DND-41 (cell line): ENCODE measurements around the gene SRP68.

ENCODE experiments used
- ATAC-seq: fragments of 200-7000 bp; cut with Tn5 transposase; 3 replicates; pipeline ENCODE4 v1.9.1; 2021; ENCODE audit warnings: low read depth; ENCODE audit not compliant: insufficient read depth
- DNase-seq: peaks from one replicate; pipeline ENCODE4 v3.0.0-alpha.2; 2020
- H2AFZ ChIP-seq: 2 replicates; pipeline ENCODE4 v1.6.0; 2012; ENCODE audit warnings: low read depth, low read length
- H3K27ac ChIP-seq: 2 replicates; pipeline ENCODE4 v1.5.1; 2012; ENCODE audit warnings: low read length, inconsistent platforms
- H3K27me3 ChIP-seq: fragments of 200-600 bp; sonication (generic); 2 replicates; pipeline ENCODE4 v1.6.0; 2012; ENCODE audit warnings: low read length, mild to moderate bottlenecking, inconsistent platforms; ENCODE audit not compliant: insufficient read depth, poor library complexity
- H3K36me3 ChIP-seq: 2 replicates; pipeline ENCODE4 v1.5.1; 2012; ENCODE audit warnings: low read length, inconsistent platforms; ENCODE audit not compliant: insufficient read depth
- H3K4me1 ChIP-seq: 2 replicates; pipeline ENCODE4 v1.5.1; 2012; ENCODE audit warnings: mild to moderate bottlenecking, low read length; ENCODE audit not compliant: insufficient read depth
- H3K4me2 ChIP-seq: 2 replicates; pipeline ENCODE4 v1.6.0; 2012; ENCODE audit warnings: mild to moderate bottlenecking, moderate library complexity, low read length, inconsistent platforms; ENCODE audit not compliant: insufficient read depth
- H3K4me3 ChIP-seq, 2 experiments: fragments of 200-600 bp in 1 of 2; shearing (Covaris generic) in 1 of 2; 2 replicates each; pipeline ENCODE4 v1.5.1; 2012 to 2016; ENCODE audit warnings: inconsistent platforms in 2 of 2, low read length in 2 of 2, mild to moderate bottlenecking in 2 of 2, low read depth in 1 of 2, moderate library complexity in 1 of 2
- H3K79me2 ChIP-seq: 2 replicates; pipeline ENCODE4 v1.6.0; 2012; ENCODE audit warnings: low read length, inconsistent platforms; ENCODE audit not compliant: insufficient read depth
- H3K9ac ChIP-seq: 2 replicates; pipeline ENCODE4 v1.6.0; 2012; ENCODE audit warnings: low read depth, mild to moderate bottlenecking, inconsistent platforms, low read length, moderate library complexity
- H3K9me3 ChIP-seq: 2 replicates; pipeline ENCODE4 v1.5.1; 2012; ENCODE audit warnings: low read length, moderate library complexity, mild to moderate bottlenecking, inconsistent platforms; ENCODE audit not compliant: insufficient read depth, severe bottlenecking
- H4K20me1 ChIP-seq: 2 replicates; pipeline ENCODE4 v1.6.0; 2012; ENCODE audit warnings: low read length; ENCODE audit not compliant: insufficient read depth
- EZH2 ChIP-seq: IDR thresholded peaks from 3 replicates; pipeline ENCODE4 v1.6.1; 2012; ENCODE audit warnings: borderline replicate concordance, low read depth, mild to moderate bottlenecking, moderate library complexity, low read length, inconsistent platforms; ENCODE audit not compliant: severe bottlenecking
- TF ChIP-seq, protein P1 (sequence below): IDR thresholded peaks from 2 replicates; pipeline ENCODE4 v1.5.1; 2012; ENCODE audit warnings: borderline replicate concordance, low read length, moderate library complexity, mild to moderate bottlenecking; ENCODE audit not compliant: poor library complexity, severe bottlenecking; ENCODE audit errors: extremely low read depth

The SRP68 gene

DNA sequence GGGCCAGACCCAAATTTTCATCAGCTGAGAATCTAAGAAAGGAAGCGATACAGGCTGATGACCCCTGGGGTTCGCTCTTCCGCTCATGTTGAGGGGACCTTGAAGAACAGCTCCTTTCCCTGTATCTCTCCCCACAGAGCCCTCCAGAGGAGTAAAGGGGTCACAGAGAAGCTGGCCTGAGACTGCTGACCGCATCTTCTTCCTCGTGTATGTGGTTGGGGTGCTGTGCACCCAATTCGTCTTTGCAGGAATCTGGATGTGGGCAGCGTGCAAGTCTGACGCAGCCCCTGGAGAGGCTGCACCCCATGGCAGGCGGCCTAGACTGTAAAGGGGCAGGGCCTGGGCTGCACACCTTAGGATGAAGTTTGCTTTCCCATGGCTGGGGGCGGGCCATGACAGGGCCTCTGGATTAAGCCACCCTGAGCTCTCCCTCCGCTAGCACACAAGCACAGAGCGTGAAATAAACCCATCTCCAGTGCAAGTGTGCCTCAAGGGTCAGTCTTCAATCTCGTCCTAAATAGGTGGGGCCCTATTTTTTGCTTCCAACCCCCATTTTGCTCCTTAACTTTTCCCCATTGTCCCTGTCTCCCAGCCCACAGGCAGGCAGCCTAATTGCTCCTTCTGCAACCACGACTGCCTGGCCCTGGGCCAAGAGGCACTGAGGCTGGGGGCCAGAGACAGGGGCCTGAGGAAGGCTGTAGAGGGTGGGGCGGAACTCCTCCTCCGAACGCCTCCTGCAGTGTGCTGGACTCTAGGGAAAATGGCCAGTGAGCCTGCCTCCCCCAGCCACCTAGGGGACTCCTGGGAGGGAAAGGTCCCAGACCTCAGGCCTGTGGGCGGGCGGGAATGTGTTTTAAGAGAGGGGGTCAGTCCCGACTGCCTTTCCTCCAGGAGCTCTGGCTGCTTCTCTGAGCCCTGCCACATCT is 10.3 kb upstream of the SRP68 start:
- Histone ChIP-seq H3K9ac (no peak overlapping the region), H3K9me3 (no peaks in the 10 kb centered on the region), H2AFZ (no peak overlapping the region), H3K36me3 (peaks cover 50% of the 10 kb centered on the region), H3K27me3 (no peaks in the 10 kb centered on the region), H3K4me3 (no peak overlapping the region), H3K79me2 (no peaks in the 10 kb centered on the region), H3K4me1 (peaks cover 10% of the 10 kb centered on the region), H3K4me2 (no peak overlapping the region), H4K20me1 (no peaks in the 10 kb centered on the region; the same call in 1 of the 2 replicates), H3K27ac (no peak overlapping the region)
- no peak for ATAC-seq
- TF ChIP-seq, protein P1, sequence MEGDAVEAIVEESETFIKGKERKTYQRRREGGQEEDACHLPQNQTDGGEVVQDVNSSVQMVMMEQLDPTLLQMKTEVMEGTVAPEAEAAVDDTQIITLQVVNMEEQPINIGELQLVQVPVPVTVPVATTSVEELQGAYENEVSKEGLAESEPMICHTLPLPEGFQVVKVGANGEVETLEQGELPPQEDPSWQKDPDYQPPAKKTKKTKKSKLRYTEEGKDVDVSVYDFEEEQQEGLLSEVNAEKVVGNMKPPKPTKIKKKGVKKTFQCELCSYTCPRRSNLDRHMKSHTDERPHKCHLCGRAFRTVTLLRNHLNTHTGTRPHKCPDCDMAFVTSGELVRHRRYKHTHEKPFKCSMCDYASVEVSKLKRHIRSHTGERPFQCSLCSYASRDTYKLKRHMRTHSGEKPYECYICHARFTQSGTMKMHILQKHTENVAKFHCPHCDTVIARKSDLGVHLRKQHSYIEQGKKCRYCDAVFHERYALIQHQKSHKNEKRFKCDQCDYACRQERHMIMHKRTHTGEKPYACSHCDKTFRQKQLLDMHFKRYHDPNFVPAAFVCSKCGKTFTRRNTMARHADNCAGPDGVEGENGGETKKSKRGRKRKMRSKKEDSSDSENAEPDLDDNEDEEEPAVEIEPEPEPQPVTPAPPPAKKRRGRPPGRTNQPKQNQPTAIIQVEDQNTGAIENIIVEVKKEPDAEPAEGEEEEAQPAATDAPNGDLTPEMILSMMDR: no peak
- TF ChIP-seq EZH2: no peak
- DNase-seq: no peak

DNA sequence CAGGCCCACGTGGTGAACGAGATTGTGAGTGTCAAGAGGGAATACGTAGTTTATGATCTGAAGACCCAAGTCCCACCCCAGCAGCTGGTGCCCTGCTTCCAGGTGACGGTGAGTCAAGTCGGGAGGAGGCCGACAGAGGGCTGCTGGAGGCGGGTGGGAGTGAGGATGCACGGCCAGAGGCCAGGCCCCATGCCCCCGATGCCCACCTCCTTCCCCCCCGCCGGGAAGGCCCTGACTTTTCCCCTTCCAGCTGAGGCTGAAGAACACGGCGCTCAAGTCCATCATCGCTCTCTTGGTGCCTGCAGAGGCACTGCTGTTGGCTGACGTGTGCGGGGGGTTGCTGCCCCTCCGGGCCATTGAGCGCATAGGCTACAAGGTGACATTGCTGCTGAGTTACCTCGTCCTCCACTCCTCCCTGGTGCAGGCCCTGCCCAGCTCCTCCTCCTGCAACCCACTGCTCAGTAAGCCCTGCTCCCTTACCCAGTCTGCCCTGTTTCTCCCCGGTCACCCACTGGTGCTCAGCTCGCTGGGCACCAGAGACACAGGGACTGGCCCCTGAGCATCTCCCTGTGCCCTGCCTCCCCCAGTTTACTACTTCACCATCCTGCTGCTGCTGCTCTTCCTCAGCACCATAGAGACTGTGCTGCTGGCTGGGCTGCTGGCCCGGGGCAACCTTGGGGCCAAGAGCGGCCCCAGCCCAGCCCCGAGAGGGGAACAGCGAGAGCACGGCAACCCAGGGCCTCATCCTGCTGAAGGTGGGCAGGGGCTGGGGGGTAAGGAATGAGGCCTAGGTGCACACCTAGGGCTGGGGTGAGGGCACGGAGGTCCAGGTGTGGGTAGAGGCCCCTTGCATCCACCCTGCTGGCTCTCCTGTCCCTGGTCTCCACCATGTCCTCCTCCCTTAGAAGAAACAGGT is 9.2 kb upstream of the SRP68 start:
- Histone ChIP-seq H3K27me3 (no peaks in the 10 kb centered on the region), H3K4me1 (peaks cover 10% of the 10 kb centered on the region), H3K4me2 (no peak overlapping the region), H3K79me2 (no peaks in the 10 kb centered on the region), H3K36me3 (peaks cover 39% of the 10 kb centered on the region), H3K27ac (no peak overlapping the region), H3K9ac (no peak overlapping the region), H3K4me3 (no peak overlapping the region), H4K20me1 (no peaks in the 10 kb centered on the region; the same call in 1 of the 2 replicates), H3K9me3 (no peaks in the 10 kb centered on the region), H2AFZ (no peak overlapping the region)
- no peak for ATAC-seq
- TF ChIP-seq, protein P1: no peak
- DNase-seq: no peak

DNA sequence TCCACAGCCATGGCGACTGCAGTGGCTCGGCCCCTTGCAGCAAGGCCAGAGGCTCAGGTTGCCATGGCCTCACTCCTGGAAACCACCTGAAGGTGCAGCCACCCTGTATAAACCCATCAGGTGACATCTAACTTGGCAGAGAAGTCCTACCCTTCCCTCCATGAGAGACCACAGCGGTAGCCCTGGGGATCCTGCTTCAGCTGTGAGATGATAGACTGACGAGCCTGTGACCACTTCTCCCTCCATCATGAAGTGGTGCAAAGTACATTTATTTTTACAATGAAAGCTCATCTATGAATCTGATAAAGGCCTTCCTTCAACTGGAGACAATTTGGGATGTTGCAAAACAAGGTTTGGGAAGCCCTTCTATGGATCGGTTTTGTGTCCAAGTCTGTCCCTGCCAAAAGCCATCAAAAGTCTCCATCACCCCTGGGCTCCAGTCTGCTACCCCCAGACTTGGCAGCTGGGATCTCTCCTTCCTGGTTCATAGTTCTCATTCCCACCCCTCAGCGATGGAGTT is 8.5 kb upstream of the SRP68 start:
- Histone ChIP-seq H4K20me1 (no peaks in the 10 kb centered on the region; the same call in 1 of the 2 replicates), H2AFZ (no peak overlapping the region), H3K4me1 (peaks cover 10% of the 10 kb centered on the region), H3K27me3 (no peaks in the 10 kb centered on the region), H3K4me2 (no peak overlapping the region), H3K4me3 (no peak overlapping the region), H3K36me3 (peaks cover 34% of the 10 kb centered on the region), H3K9me3 (no peaks in the 10 kb centered on the region), H3K79me2 (no peaks in the 10 kb centered on the region), H3K9ac (no peak overlapping the region), H3K27ac (no peak overlapping the region)
- DNase-seq (no peak), ATAC-seq (peak; percentile 6; the same call in 2 of the 3 replicates)
- no peak for TF ChIP-seq EZH2
- TF ChIP-seq, protein P1: no peak
